HepG2 (cell line): ENCODE results near the gene METTL25. TPM values are rescaled to one million over a fixed set of nuclear protein-coding genes. Genes with fewer than 3 reads are reported as not detected.

Experiments used
- ATAC-seq: fragments of 200-7000 bp; cut with Tn5 transposase; 3 replicates; pipeline ENCODE4 v1.9.1; 2020; ENCODE audit warnings: mild to moderate bottlenecking, moderate library complexity
- BruUV-seq: library from RNA; stranded (reverse); fragments of 400-500 nt; replicated peaks from 2 replicates; lab custom pipeline; 2021; lab: Mats Ljungman, UMichigan
- CTCF ChIA-PET: fragments of 300-600 bp; formaldehyde crosslinking; extraction: SDS; loops from one replicate; lab custom pipeline; 2021; ENCODE audit warnings: low total read pairs, inconsistent platforms, low intra/inter-chr PET ratio; lab: Yijun Ruan, JAX
- POLR2A ChIA-PET: fragments of 350-600 bp; sonication (Branson Sonifier 250); formaldehyde crosslinking; loops from one replicate; lab custom pipeline; 2020; ENCODE audit warnings: antibody characterized with exemption, inconsistent platforms; lab: Yijun Ruan, JAX
- DNase-seq: peaks from one replicate; pipeline ENCODE4 v3.0.0-alpha.2; 2015; ENCODE audit warnings: low spot score
- FAIRE-seq: peaks from 3 replicates; lab custom pipeline; 2011; peaks lifted over from hg19 to GRCh38; lab: Jason Lieb, UNC
- H2AFZ ChIP-seq: one replicate; pipeline ENCODE4 v1.6.1; 2011; ENCODE audit warnings: low read length, inconsistent platforms
- H3K27ac ChIP-seq: fragments of 300-600 bp; 3 replicates; pipeline ENCODE4 v1.8.0; 2011; ENCODE audit warnings: mixed run types, mild to moderate bottlenecking, mixed read lengths, low read length, inconsistent platforms; ENCODE audit not compliant: insufficient read depth; ENCODE audit errors: extremely low read length
- H3K27me3 ChIP-seq, 2 experiments: fragments of 200-600 bp in 1 of 2; 2 replicates in 1 of 2; 3 replicates in 1 of 2; pipeline versions ENCODE4 v1.6.0 to v1.8.0; 2011; ENCODE audit warnings: low read length in 2 of 2, mild to moderate bottlenecking in 2 of 2, moderate library complexity in 2 of 2, inconsistent platforms in 1 of 2; ENCODE audit not compliant: insufficient read depth in 2 of 2, control insufficient read depth in 1 of 2
- H3K36me3 ChIP-seq, 2 experiments: fragments of 200-600 bp in 1 of 2; replicated peaks in 1 of 2; 2 replicates in 1 of 2; 3 replicates in 1 of 2; pipeline versions ENCODE4 v1.5.1 to v1.8.0; 2011; ENCODE audit warnings: low read length in 2 of 2, inconsistent platforms in 1 of 2; ENCODE audit not compliant: insufficient read depth in 2 of 2, control insufficient read depth in 1 of 2
- H3K4me1 ChIP-seq: 2 replicates; pipeline ENCODE4 v1.5.1; 2012; ENCODE audit warnings: low read length, inconsistent platforms; ENCODE audit not compliant: insufficient read depth
- H3K4me2 ChIP-seq: 2 replicates; pipeline ENCODE4 v1.6.0; 2011; ENCODE audit warnings: low read depth, low read length, inconsistent platforms
- H3K4me3 ChIP-seq, 3 experiments: fragments of 200-600 bp in 1 of 3; sonication (generic), shearing (Covaris generic) in 1 of 3; replicated peaks in 1 of 3; 2 replicates each; pipeline ENCODE4 v1.5.1; 2011 to 2016; ENCODE audit warnings: low read length in 3 of 3, inconsistent platforms in 2 of 3, low read depth in 2 of 3, mild to moderate bottlenecking in 2 of 3, control low read depth in 1 of 3, mixed read lengths in 1 of 3; ENCODE audit not compliant: insufficient read depth in 1 of 3
- H3K79me2 ChIP-seq: one replicate; pipeline ENCODE4 v1.6.1; 2011; ENCODE audit warnings: low read length, inconsistent platforms; ENCODE audit not compliant: insufficient read depth
- H3K9ac ChIP-seq: 2 replicates; pipeline ENCODE4 v1.6.0; 2011; ENCODE audit warnings: mild to moderate bottlenecking, low read depth, low read length, inconsistent platforms; ENCODE audit not compliant: insufficient read depth
- H3K9me3 ChIP-seq: 2 replicates; pipeline ENCODE4 v1.5.1; 2012; ENCODE audit warnings: mild to moderate bottlenecking, low read length
- H4K20me1 ChIP-seq: 2 replicates; pipeline ENCODE4 v1.6.0; 2011; ENCODE audit warnings: inconsistent platforms, mild to moderate bottlenecking, low read length, moderate library complexity; ENCODE audit not compliant: insufficient read depth
- BATF2 ChIP-seq: sonication (generic); formaldehyde crosslinking; IDR thresholded peaks from 2 replicates; pipeline ENCODE4 v1.8.0; 2022; ENCODE audit warnings: mild to moderate bottlenecking, missing genetic modification reagents, moderate library complexity
- BRD4 ChIP-seq: sonication (generic); formaldehyde crosslinking; IDR thresholded peaks from 2 replicates; pipeline ENCODE4 v1.4.0; 2020; ENCODE audit warnings: missing genetic modification reagents
- ESRRA ChIP-seq: sonication (generic); formaldehyde crosslinking; IDR thresholded peaks from 2 replicates; pipeline ENCODE4 v1.5.1; 2020; ENCODE audit warnings: mild to moderate bottlenecking, low read depth, missing genetic modification reagents
- MAFF ChIP-seq: IDR thresholded peaks from 2 replicates; pipeline ENCODE4 v1.6.1; 2011; ENCODE audit warnings: low read depth, low read length, improper control_type of control experiment
- MAFK ChIP-seq, 2 experiments: IDR thresholded peaks in 1 of 2; conservative IDR thresholded peaks in 1 of 2; 2 replicates each; pipeline ENCODE4 v1.6.1; 2011; ENCODE audit warnings: improper control_type of control experiment in 2 of 2, low read length in 2 of 2
- MEIS1 ChIP-seq: sonication (generic); formaldehyde crosslinking; IDR thresholded peaks from 2 replicates; pipeline ENCODE4 v1.9.0; 2021; ENCODE audit warnings: mild to moderate bottlenecking, missing genetic modification reagents, moderate library complexity, borderline replicate concordance
- MLLT10 ChIP-seq: sonication (generic); formaldehyde crosslinking; IDR thresholded peaks from 2 replicates; pipeline ENCODE4 v1.4.0; 2020; ENCODE audit warnings: missing genetic modification reagents
- NPAS2 ChIP-seq: sonication (generic); formaldehyde crosslinking; IDR thresholded peaks from 2 replicates; pipeline ENCODE4 v1.8.0; 2022; ENCODE audit warnings: mild to moderate bottlenecking, missing genetic modification reagents, borderline replicate concordance
- SIX4 ChIP-seq: sonication (generic); formaldehyde crosslinking; IDR thresholded peaks from 2 replicates; pipeline ENCODE4 v1.4.0; 2020; ENCODE audit warnings: missing genetic modification reagents
- STAG1 ChIP-seq: sonication (generic); formaldehyde crosslinking; IDR thresholded peaks from 2 replicates; pipeline ENCODE4 v1.4.0; 2020; ENCODE audit warnings: missing genetic modification reagents
- TARDBP ChIP-seq: sonication (generic); formaldehyde crosslinking; IDR thresholded peaks from 2 replicates; pipeline ENCODE4 v1.8.0; 2022; ENCODE audit warnings: mild to moderate bottlenecking, missing genetic modification reagents
- ZNF567 ChIP-seq: sonication (generic); formaldehyde crosslinking; IDR thresholded peaks from 2 replicates; pipeline ENCODE4 v1.8.1; 2023; ENCODE audit warnings: mild to moderate bottlenecking, missing genetic modification reagents, borderline replicate concordance
- in situ Hi-C: cut with HindIII; loops from 2 replicates; pipeline ENCODE4 v1.10.0; 2017; ENCODE audit warnings: low pct_unique_long_range_greater_than_20kb; ENCODE audit not compliant: extremely low pct_ligation_motif_present
- intact Hi-C: fragments of 100-400 bp; cut with micrococcal nuclease; formaldehyde crosslinking; loops from one replicate; pipeline ENCODE4 v1.10.0; 2022; ENCODE audit not compliant: unreplicated experiment
- polyA plus RNA-seq, 8 experiments: library from polyadenylated mRNA; depleted of rRNA in 3 of 8; stranded (reverse) in 7 of 8; unstranded in 1 of 8; fragments of >200 nt; fragmentation: Illumina TruSeq in 4 of 8; extraction: Trizol in 4 of 8; gene quantifications; 2 replicates each; pipeline versions ENCODE4 v1.2.1 to v1.2.3, GENCODE V29; 2011 to 2016; ENCODE audit warnings: low read depth in 4 of 8, missing spikeins in 1 of 8, mixed read lengths in 1 of 8; ENCODE audit not compliant: insufficient read depth in 1 of 8
- total RNA-seq, 5 experiments: library from RNA; depleted of rRNA; stranded (reverse); fragments of >200 nt; fragmentation: Illumina TruSeq; extraction: Trizol; gene quantifications; 2 replicates each; pipeline ENCODE4 v1.2.3, GENCODE V29; 2016; ENCODE audit warnings: low read depth in 1 of 5
- TF ChIP-seq, protein P1 (sequence below): IDR thresholded peaks from 2 replicates; pipeline ENCODE4 v1.6.1; 2012; ENCODE audit warnings: low read length, improper control_type of control experiment

METTL25 gene
- total and polyA plus RNA-seq, 2 of the 13 experiments (the other 11 are each of a cell fraction or from before 2014, with no cell fraction given): 2.2 to 7.8 TPM

DNA sequence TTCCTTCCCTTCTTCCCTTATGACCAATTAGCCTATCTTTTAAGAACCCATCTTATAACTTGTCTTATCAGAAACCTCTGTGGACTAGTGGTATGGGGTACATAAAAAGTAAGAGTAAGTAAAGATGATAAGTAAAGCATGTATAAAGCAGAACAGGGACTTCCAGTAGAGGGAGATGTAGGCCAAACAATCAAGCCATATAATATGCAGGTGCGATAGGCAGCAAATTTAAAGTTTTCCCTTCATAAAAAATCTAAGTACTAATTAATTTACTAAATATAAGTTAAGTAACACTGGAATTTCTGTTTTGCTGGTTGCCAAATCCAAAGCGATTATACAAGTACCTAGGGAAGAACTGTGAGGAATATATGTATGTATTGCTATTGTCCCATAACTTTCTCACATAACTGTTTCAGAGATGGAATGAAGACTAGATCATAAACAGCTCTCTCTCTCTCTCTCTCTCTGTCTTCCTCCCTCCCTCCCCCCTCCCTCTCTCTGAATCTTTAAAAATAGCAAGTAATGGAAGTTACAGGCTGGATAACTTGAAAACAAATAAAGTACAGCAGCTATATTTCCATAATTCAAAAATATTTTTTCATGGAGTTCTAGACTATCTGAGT, 25.7 kb downstream of the METTL25 start (continued):
- TF ChIP-seq TARDBP (CRISPR knock-in tag) (no peak), BATF2 (CRISPR knock-in tag) (no peak), BRD4 (CRISPR knock-in tag) (no peak), STAG1 (CRISPR knock-in tag) (peak; percentile 44), SIX4 (CRISPR knock-in tag) (no peak), NPAS2 (no peak), ESRRA (no peak)
- TF ChIP-seq, protein P1, sequence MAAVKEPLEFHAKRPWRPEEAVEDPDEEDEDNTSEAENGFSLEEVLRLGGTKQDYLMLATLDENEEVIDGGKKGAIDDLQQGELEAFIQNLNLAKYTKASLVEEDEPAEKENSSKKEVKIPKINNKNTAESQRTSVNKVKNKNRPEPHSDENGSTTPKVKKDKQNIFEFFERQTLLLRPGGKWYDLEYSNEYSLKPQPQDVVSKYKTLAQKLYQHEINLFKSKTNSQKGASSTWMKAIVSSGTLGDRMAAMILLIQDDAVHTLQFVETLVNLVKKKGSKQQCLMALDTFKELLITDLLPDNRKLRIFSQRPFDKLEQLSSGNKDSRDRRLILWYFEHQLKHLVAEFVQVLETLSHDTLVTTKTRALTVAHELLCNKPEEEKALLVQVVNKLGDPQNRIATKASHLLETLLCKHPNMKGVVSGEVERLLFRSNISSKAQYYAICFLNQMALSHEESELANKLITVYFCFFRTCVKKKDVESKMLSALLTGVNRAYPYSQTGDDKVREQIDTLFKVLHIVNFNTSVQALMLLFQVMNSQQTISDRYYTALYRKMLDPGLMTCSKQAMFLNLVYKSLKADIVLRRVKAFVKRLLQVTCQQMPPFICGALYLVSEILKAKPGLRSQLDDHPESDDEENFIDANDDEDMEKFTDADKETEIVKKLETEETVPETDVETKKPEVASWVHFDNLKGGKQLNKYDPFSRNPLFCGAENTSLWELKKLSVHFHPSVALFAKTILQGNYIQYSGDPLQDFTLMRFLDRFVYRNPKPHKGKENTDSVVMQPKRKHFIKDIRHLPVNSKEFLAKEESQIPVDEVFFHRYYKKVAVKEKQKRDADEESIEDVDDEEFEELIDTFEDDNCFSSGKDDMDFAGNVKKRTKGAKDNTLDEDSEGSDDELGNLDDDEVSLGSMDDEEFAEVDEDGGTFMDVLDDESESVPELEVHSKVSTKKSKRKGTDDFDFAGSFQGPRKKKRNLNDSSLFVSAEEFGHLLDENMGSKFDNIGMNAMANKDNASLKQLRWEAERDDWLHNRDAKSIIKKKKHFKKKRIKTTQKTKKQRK: no peak

- H3K79me2 ChIP-seq: no peaks in the 10 kb centered on the region
- no peak for ATAC-seq
- BruUV-seq: no TSS peak
- no peaks in the 10 kb centered on the region for H3K4me1 ChIP-seq
- no peak overlapping the region for H3K9ac ChIP-seq
- no peaks in the 10 kb centered on the region; a peak in 1 of 5 replicates for H3K27me3 ChIP-seq
- H3K4me3 ChIP-seq: no peak overlapping the region
- intact Hi-C loops: no loop called here
- TF ChIP-seq ZNF567 (CRISPR knock-in tag) (no peak), MLLT10 (CRISPR knock-in tag) (no peak), MAFF (peak; percentile 84), MAFK (conservative IDR thresholded peaks at IDR 0.05 in 1 of 2, IDR thresholded peaks at IDR 0.05 in 1 of 2; ENCODE audit: low read length in 2 of 2) (peak; percentile 79 to 92), MEIS1 (CRISPR knock-in tag) (no peak)
- no peak for FAIRE-seq
- H2AFZ ChIP-seq: no peak overlapping the region
- CTCF ChIA-PET: no interaction called here
- H3K27ac ChIP-seq: no peak overlapping the region
- H4K20me1 ChIP-seq: no peaks in the 10 kb centered on the region
- POLR2A ChIA-PET: no interaction called here
- no peaks in the 10 kb centered on the region for H3K9me3 ChIP-seq
- no peaks in the 10 kb centered on the region; a peak in 1 of 5 replicates for H3K36me3 ChIP-seq
- H3K4me2 ChIP-seq: no peak overlapping the region
- in situ Hi-C loops: no loop called here
- no peak for DNase-seq
Observed at GRCh38 chr12:82398879-82399278, 40.5 kb downstream of the METTL25 start.
